ENCODE data around the gene RAB31.

DNA sequence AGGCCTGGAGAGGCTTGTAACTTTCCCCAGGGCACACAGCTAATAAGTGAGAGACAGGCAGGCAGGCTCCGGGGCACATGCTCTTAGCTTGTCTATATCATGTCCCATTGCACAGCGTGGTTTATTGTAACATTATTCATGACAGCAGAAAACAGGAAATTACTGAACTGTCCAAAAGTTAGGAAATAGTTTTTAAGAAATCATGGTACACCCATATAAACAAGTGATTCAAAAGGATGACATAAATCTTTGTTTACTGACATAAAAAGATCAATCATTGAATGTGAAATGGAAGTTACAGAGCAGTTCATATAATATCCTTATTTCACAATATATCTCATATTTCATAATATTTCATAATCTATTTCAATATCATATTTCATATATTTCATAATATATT lies 143.4 kb downstream of the RAB31 start:
- TF ChIP-seq, protein P1, sequence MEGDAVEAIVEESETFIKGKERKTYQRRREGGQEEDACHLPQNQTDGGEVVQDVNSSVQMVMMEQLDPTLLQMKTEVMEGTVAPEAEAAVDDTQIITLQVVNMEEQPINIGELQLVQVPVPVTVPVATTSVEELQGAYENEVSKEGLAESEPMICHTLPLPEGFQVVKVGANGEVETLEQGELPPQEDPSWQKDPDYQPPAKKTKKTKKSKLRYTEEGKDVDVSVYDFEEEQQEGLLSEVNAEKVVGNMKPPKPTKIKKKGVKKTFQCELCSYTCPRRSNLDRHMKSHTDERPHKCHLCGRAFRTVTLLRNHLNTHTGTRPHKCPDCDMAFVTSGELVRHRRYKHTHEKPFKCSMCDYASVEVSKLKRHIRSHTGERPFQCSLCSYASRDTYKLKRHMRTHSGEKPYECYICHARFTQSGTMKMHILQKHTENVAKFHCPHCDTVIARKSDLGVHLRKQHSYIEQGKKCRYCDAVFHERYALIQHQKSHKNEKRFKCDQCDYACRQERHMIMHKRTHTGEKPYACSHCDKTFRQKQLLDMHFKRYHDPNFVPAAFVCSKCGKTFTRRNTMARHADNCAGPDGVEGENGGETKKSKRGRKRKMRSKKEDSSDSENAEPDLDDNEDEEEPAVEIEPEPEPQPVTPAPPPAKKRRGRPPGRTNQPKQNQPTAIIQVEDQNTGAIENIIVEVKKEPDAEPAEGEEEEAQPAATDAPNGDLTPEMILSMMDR (tag by site-specific recombination; IDR thresholded peaks at IDR 0.05), result no peak
- no peak for TF ChIP-seq ZNF274 (IDR thresholded peaks at IDR 0.05; ENCODE audit: low read length)
- TF ChIP-seq ZNF274 (tag by site-specific recombination; IDR thresholded peaks at IDR 0.05; ENCODE audit: borderline replicate concordance), result no peak
- TF ChIP-seq ZNF76 (tag by site-specific recombination; IDR thresholded peaks at IDR 0.05; ENCODE audit: borderline replicate concordance, low read depth), result no peak
- no peak for TF ChIP-seq TCF7L2 (IDR thresholded peaks at IDR 0.05; ENCODE audit: borderline replicate concordance, low read depth, low read length)
- TF ChIP-seq, protein P2, sequence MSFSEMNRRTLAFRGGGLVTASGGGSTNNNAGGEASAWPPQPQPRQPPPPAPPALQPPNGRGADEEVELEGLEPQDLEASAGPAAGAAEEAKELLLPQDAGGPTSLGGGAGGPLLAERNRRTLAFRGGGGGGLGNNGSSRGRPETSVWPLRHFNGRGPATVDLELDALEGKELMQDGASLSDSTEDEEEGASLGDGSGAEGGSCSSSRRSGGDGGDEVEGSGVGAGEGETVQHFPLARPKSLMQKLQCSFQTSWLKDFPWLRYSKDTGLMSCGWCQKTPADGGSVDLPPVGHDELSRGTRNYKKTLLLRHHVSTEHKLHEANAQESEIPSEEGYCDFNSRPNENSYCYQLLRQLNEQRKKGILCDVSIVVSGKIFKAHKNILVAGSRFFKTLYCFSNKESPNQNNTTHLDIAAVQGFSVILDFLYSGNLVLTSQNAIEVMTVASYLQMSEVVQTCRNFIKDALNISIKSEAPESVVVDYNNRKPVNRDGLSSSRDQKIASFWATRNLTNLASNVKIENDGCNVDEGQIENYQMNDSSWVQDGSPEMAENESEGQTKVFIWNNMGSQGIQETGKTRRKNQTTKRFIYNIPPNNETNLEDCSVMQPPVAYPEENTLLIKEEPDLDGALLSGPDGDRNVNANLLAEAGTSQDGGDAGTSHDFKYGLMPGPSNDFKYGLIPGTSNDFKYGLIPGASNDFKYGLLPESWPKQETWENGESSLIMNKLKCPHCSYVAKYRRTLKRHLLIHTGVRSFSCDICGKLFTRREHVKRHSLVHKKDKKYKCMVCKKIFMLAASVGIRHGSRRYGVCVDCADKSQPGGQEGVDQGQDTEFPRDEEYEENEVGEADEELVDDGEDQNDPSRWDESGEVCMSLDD (tag by site-specific recombination; IDR thresholded peaks at IDR 0.05), result no peak
- TF ChIP-seq, protein P3, sequence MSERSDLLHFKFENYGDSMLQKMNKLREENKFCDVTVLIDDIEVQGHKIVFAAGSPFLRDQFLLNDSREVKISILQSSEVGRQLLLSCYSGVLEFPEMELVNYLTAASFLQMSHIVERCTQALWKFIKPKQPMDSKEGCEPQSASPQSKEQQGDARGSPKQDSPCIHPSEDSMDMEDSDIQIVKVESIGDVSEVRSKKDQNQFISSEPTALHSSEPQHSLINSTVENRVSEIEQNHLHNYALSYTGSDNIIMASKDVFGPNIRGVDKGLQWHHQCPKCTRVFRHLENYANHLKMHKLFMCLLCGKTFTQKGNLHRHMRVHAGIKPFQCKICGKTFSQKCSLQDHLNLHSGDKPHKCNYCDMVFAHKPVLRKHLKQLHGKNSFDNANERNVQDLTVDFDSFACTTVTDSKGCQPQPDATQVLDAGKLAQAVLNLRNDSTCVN (tag by site-specific recombination; optimal IDR thresholded peaks at IDR 0.05), result no peak
- TF ChIP-seq, protein P4, sequence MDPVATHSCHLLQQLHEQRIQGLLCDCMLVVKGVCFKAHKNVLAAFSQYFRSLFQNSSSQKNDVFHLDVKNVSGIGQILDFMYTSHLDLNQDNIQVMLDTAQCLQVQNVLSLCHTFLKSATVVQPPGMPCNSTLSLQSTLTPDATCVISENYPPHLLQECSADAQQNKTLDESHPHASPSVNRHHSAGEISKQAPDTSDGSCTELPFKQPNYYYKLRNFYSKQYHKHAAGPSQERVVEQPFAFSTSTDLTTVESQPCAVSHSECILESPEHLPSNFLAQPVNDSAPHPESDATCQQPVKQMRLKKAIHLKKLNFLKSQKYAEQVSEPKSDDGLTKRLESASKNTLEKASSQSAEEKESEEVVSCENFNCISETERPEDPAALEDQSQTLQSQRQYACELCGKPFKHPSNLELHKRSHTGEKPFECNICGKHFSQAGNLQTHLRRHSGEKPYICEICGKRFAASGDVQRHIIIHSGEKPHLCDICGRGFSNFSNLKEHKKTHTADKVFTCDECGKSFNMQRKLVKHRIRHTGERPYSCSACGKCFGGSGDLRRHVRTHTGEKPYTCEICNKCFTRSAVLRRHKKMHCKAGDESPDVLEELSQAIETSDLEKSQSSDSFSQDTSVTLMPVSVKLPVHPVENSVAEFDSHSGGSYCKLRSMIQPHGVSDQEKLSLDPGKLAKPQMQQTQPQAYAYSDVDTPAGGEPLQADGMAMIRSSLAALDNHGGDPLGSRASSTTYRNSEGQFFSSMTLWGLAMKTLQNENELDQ (tag by site-specific recombination; IDR thresholded peaks at IDR 0.05; ENCODE audit: low read depth), result no peak
- TF ChIP-seq TRIM28 (IDR thresholded peaks at IDR 0.05; ENCODE audit: borderline replicate concordance, low read length), result no peak
- no peak for TF ChIP-seq ZNF521 (tag by site-specific recombination; IDR thresholded peaks at IDR 0.05)
- TF ChIP-seq ZSCAN16 (tag by site-specific recombination; IDR thresholded peaks at IDR 0.05), result no peak
- TF ChIP-seq ZNF629 (tag by site-specific recombination; IDR thresholded peaks at IDR 0.05), result no peak
- TF ChIP-seq ZNF670 (tag by site-specific recombination; IDR thresholded peaks at IDR 0.05; ENCODE audit: low read depth), result no peak
- no peak for TF ChIP-seq ZNF549 (tag by site-specific recombination; IDR thresholded peaks at IDR 0.05)
